Measurements from ENCODE around the gene ITPA.

DNA sequence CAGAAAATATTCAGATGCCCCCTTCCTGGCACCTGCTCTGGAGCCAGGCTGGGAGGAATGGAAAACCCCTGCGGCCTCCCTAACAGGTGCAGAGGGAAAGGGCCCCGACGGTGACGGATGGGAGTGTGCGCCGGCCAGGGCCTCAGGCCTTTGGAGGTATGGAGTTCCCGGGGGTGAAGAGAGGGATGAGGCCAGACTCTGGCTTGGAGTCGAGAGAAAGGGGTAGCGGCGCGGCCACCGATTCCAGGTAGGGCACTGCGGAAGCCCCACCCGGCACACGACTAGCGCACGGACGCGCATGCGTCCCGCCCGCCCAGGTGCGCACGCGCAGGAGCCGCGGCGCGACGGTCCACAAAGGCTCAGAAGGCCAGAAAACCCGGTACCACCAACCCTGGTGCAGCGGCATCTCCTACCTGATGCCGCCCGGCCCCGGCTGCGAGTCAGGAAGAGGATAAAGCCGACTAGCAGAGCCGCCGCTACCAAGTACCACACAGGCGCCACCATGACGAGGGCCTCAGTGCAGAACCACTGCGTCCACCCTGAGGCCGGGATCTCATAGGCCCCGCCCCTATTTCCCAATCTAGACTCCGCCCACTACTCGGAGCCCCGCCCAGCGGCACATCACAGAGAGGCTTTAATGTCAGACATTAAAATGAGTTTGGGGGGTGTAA is 5.0 kb upstream of the ITPA start, which contains the start of gene DDRGK1:
- TF ChIP-seq TAF1 (CRISPR knock-in tag; IDR thresholded peaks at IDR 0.05) (peak; percentile 93), BRCA1 (CRISPR knock-in tag; IDR thresholded peaks at IDR 0.05) (peak; percentile 87), ZBTB7A (CRISPR knock-in tag; IDR thresholded peaks at IDR 0.05) (no peak), SMARCC2 (IDR thresholded peaks at IDR 0.05) (peak; percentile 50; the same call in 1 of the 2 replicates), NFE2L2 (IDR thresholded peaks at IDR 0.05; ENCODE audit: low read length) (no peak)
- TF ChIP-seq, protein P1, sequence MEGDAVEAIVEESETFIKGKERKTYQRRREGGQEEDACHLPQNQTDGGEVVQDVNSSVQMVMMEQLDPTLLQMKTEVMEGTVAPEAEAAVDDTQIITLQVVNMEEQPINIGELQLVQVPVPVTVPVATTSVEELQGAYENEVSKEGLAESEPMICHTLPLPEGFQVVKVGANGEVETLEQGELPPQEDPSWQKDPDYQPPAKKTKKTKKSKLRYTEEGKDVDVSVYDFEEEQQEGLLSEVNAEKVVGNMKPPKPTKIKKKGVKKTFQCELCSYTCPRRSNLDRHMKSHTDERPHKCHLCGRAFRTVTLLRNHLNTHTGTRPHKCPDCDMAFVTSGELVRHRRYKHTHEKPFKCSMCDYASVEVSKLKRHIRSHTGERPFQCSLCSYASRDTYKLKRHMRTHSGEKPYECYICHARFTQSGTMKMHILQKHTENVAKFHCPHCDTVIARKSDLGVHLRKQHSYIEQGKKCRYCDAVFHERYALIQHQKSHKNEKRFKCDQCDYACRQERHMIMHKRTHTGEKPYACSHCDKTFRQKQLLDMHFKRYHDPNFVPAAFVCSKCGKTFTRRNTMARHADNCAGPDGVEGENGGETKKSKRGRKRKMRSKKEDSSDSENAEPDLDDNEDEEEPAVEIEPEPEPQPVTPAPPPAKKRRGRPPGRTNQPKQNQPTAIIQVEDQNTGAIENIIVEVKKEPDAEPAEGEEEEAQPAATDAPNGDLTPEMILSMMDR (CRISPR knock-in tag; IDR thresholded peaks at IDR 0.05) = peak; percentile 17; the same call in 1 of the 2 replicates

Data from HepG2 (cell line).